HepG2 (cell line): ENCODE data around the gene SGPL1.

Experiments used
- CTCF ChIP-seq: sonication (generic); formaldehyde crosslinking; IDR thresholded peaks from 2 replicates; pipeline ENCODE4 v1.5.0; 2020; ENCODE audit warnings: mild to moderate bottlenecking, missing genetic modification reagents, moderate library complexity
- EP300 ChIP-seq, 3 experiments: sonication (generic) in 1 of 3; formaldehyde crosslinking in 1 of 3; IDR thresholded peaks; 2 replicates each; pipeline versions ENCODE4 v1.5.1 to v1.6.1; 2011 to 2020; ENCODE audit warnings: low read depth in 2 of 3, low read length in 2 of 3, borderline replicate concordance in 1 of 3, improper control_type of control experiment in 1 of 3, mild to moderate bottlenecking in 1 of 3, missing genetic modification reagents in 1 of 3, moderate library complexity in 1 of 3
- FOSL1 ChIP-seq: sonication (generic); formaldehyde crosslinking; IDR thresholded peaks from 2 replicates; pipeline ENCODE4 v1.9.0; 2021; ENCODE audit warnings: missing genetic modification reagents, borderline replicate concordance
- PLRG1 ChIP-seq: fragments of 450-650 bp; conservative IDR thresholded peaks from 2 replicates; pipeline ENCODE4 v1.6.1; 2016
- STAG1 ChIP-seq: sonication (generic); formaldehyde crosslinking; IDR thresholded peaks from 2 replicates; pipeline ENCODE4 v1.4.0; 2020; ENCODE audit warnings: missing genetic modification reagents
- TAF1 ChIP-seq: sonication (generic); formaldehyde crosslinking; IDR thresholded peaks from 2 replicates; pipeline ENCODE4 v1.4.0; 2020; ENCODE audit warnings: missing genetic modification reagents
- THAP7 ChIP-seq: sonication (generic); formaldehyde crosslinking; IDR thresholded peaks from 2 replicates; pipeline ENCODE4 v1.8.1; 2023; ENCODE audit warnings: mild to moderate bottlenecking, missing genetic modification reagents

- TF ChIP-seq THAP7 (CRISPR knock-in tag) (no peak), STAG1 (no peak), CTCF (CRISPR knock-in tag) (no peak), FOSL1 (CRISPR knock-in tag) (no peak), TAF1 (CRISPR knock-in tag) (no peak), PLRG1 (no peak), EP300 (IDR thresholded peaks at IDR 0.05; ENCODE audit: low read depth in 2 of 2, low read length in 2 of 2) (no peak), EP300 (CRISPR knock-in tag; IDR thresholded peaks at IDR 0.05; ENCODE audit: borderline replicate concordance) (no peak)
These were observed 37.3 kb downstream of the SGPL1 start for GRCh38 chr10:70853038-70853437.
